ENCODE measurements around the gene RSRC1. TPM values are rescaled to one million over a fixed set of nuclear protein-coding genes. Genes with fewer than 3 reads are reported as not detected.

Gene RSRC1
- total and polyA plus RNA-seq, 8 donors, result 7.7 to 19.9 (median 10.2) TPM

DNA sequence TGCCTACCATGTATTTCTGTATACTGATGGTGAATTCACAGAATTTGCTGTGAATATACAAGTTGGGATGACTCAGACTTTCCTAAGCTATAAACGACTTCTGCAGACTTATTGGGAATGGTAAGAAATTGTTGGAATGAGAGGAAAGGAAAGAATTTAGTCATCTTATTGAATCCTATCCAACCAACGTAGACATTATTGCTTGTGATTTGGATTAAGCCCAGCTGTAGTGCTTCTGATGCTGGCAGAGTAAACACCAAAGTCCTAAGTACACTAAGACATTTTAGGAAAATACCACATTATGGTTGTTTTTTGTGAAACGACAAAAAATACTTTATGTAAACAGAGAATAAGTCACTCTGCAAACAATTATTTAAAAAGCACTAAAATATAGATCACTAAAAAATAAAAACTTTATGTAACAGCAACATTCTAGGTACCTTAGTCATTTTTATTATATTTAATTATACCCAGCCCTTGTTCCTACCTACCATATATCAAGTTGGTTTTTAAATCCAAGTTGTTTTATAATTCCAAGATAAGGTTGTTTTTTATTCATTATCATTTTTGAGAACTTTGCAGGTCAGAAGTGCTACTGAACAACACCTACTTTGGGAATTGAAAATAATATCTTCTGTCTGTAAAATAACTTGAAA lies 361.9 kb downstream of the RSRC1 start:
- no peak for TF ChIP-seq CTCF (IDR thresholded peaks at IDR 0.05)
- H3K4me1 ChIP-seq, result no peaks in the 10 kb centered on the region
- no peaks in the 10 kb centered on the region for H3K9me3 ChIP-seq
- FAIRE-seq, result no peak
- intact Hi-C loops (cut with DNase I), result no loop called here
- DNase-seq, result no peak
- peak in 2 of 4 donors; percentile 14 to 15 for ATAC-seq
- WGBS, 2 donors, result 33 to 37% methylated on average over 3 of the region's 3 CpGs
- H3K27ac ChIP-seq, result no peak overlapping the region
- no peaks in the 10 kb centered on the region for H3K27me3 ChIP-seq
- no peak overlapping the region for H3K4me3 ChIP-seq
- H3K36me3 ChIP-seq, result no peaks in the 10 kb centered on the region

GRCh38 chr3:158479051-158479450 lies 369.2 kb downstream of the RSRC1 start:
- no peak for FAIRE-seq
- no peak for ATAC-seq
- Histone ChIP-seq H3K27ac (no peak overlapping the region), H3K4me1 (no peaks in the 10 kb centered on the region), H3K27me3 (no peaks in the 10 kb centered on the region), H3K4me3 (no peak overlapping the region), H3K36me3 (no peaks in the 10 kb centered on the region), H3K9me3 (no peaks in the 10 kb centered on the region)
- DNase-seq, result no peak
- intact Hi-C loops (cut with DNase I), result no loop called here
- WGBS, 2 donors, result 96 to 97% methylated on average over 2 of the region's 2 CpGs
- TF ChIP-seq CTCF (IDR thresholded peaks at IDR 0.05), result no peak

DNA sequence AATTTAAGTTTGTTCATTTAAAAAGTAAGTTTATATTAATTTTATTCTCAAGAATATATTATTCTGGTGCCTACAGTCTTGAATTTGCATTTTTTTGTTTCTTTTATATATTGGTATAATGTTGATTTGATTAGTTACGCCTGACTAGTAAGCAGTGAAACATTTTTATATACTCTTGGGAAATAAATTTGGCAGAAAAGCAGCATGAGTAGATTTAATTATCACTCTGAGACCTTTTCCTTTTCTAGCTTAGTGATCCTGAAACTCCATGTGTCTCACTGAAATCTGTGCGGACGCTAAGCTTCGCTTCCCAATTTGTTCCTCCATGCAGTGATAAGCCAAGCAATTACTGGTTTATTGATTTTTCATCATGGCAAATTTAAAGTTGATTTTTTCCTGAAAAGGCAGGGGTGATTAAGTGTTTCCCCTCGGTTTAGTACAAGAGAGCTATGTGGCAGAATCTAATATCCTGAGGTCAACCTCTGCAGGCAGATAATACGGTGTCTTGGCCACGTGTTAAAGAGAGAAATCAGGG lies 373.9 kb downstream of the RSRC1 start:
- H3K27ac ChIP-seq, result no peak overlapping the region
- H3K36me3 ChIP-seq, result no peaks in the 10 kb centered on the region
- H3K9me3 ChIP-seq, result no peaks in the 10 kb centered on the region
- H3K4me3 ChIP-seq, result no peak overlapping the region
- 87 to 89% methylated on average over 7 of the region's 7 CpGs for WGBS, 2 donors
- TF ChIP-seq CTCF (IDR thresholded peaks at IDR 0.05), result no peak
- ATAC-seq (no peak), DNase-seq (no peak), FAIRE-seq (no peak)
- no peaks in the 10 kb centered on the region for H3K4me1 ChIP-seq
- intact Hi-C loops (cut with DNase I), result no loop called here
- H3K27me3 ChIP-seq, result no peaks in the 10 kb centered on the region

GRCh38 chr3:158486200-158486599 lies 376.3 kb downstream of the RSRC1 start:
- no peak for TF ChIP-seq CTCF (IDR thresholded peaks at IDR 0.05)
- DNase-seq, result no peak
- Histone ChIP-seq H3K27me3 (no peaks in the 10 kb centered on the region), H3K36me3 (no peaks in the 10 kb centered on the region), H3K4me3 (no peak overlapping the region), H3K27ac (no peak overlapping the region), H3K4me1 (no peaks in the 10 kb centered on the region), H3K9me3 (no peaks in the 10 kb centered on the region)
- intact Hi-C loops (cut with DNase I), result no loop called here
- FAIRE-seq, result no peak
- ATAC-seq, result no peak

- Histone ChIP-seq H3K27me3 (no peaks in the 10 kb centered on the region), H3K4me3 (no peak overlapping the region), H3K27ac (no peak overlapping the region), H3K9me3 (no peaks in the 10 kb centered on the region), H3K4me1 (no peaks in the 10 kb centered on the region), H3K36me3 (no peaks in the 10 kb centered on the region)
- intact Hi-C loops (cut with DNase I), result no loop called here
- 48 to 49% methylated on average over 2 of the region's 2 CpGs for WGBS, 2 donors
- no peak for TF ChIP-seq CTCF (IDR thresholded peaks at IDR 0.05)
- FAIRE-seq (no peak), ATAC-seq (no peak), DNase-seq (no peak)
Measured at GRCh38 chr3:158488670-158489069, 378.8 kb downstream of the RSRC1 start.
